HG02571 (cell line): ENCODE results near the gene FOXL3.
"Not testable (repeated sequence)": the region's sequence is repeated elsewhere in the genome, so short reads cannot be mapped to it uniquely, and the experiment has no call there.

Experiments used
- ATAC-seq: cut with Tn5 transposase; IDR thresholded peaks from one replicate; pipeline ENCODE4 v1.9.1; 2021; ENCODE audit warnings: mild to moderate bottlenecking, moderate library complexity; ENCODE audit not compliant: unreplicated experiment

The FOXL3 gene

DNA sequence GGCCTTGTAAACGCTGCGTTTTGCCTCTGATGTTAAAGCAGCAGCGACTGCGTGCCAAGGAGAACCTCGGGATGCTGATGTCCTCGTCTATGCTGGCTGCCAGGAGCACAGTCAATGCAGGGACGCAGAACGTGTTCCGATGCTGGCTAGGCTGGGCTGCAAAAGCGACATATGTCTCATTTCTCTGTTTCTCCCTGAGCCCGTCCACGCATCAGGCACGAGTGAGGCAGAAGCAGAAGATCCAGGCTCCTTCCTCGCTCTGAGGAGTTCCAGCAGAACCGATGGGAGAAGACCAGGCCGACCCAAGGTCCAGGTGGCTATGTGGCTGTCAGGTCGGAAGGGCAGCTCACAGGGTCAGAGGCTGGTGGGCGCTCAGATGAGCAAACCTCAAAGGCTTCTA, 3.7 kb upstream of the FOXL3 start:
- no peak for ATAC-seq

DNA sequence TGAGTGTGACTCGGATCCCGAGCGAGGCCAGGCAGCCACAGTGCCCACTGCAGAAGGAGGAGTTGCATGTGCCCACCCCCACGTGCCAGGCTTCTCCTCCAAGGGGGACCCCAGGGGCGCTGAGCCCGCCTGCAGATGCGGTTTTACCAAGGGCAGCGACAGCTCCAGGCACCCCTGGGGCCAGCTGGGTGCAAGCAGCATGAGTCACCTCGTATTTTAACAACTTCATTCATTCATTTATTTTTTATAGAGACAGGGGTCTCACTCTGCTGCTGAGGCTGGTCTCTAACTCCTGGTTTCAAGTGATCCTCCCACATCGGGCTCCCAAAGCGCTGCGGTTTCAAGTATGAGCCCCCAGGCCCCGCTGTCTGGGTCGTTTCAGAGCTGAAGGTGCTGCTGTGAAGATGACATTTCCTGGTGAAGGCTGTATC, 1.3 kb upstream of the FOXL3 start:
- no peak for ATAC-seq

DNA sequence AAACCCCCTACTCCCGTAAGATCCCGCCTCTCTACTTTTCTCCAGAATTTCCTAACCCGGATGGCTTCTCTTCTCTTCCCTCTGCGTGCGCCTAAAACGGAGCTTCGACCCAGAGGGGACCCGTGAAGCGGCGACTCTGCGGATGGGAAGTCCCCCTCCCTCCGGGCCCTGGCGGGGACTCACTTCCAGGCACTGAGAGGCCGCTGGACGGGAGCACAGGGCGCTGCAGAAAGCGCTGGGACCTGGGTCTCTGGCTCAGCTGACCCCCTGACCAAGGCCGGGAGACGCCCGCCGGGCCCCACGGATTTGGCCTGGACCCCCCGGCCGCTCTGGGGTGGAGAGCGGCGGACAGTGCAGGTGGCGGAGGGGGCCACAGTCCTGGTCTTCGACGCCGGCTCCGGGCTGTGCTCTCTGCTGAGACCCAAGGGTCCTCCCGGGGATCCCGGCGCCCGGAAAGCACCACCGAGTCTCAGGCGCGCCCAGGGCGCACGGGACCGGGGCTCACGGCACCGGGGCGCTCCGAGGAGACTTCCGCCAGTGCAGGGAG, 688 bp upstream of the FOXL3 start:
- ATAC-seq = no peak

DNA sequence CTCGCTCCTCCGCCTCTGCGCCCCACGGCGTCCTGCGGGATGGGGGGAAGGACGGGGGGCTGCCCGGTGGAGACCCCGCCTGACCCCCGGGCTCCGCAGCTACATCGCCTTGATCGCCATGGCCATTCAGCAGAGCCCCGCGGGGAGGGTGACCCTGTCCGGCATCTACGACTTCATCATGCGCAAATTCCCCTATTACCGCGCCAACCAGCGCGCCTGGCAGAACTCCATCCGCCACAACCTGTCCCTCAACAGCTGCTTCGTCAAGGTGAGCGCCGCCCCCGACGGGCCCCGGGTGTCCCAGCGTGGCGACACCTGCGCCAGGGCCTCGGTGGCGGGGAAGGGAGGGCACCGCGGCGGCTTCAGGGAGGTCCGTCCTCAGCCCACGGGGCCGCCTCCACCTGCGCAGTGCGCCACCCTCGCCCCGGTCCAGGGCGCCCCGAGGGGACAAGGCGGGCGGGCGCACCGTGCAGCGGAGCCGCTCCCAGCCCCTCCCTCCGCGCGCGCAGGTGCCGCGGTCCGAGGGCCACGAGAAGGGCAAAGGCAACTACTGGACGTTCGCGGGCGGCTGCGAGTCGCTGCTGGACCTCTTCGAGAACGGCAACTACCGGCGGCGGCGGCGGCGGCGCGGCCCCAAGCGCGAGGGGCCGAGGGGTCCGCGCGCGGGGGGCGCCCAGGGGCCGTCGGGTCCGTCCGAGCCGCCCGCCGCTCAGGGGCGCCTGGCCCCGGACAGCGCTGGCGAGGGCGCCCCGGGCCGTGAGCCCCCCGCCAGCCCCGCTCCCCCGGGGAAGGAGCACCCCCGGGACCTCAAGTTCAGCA, 793 bp downstream of the FOXL3 start:
- ATAC-seq = no peak

DNA sequence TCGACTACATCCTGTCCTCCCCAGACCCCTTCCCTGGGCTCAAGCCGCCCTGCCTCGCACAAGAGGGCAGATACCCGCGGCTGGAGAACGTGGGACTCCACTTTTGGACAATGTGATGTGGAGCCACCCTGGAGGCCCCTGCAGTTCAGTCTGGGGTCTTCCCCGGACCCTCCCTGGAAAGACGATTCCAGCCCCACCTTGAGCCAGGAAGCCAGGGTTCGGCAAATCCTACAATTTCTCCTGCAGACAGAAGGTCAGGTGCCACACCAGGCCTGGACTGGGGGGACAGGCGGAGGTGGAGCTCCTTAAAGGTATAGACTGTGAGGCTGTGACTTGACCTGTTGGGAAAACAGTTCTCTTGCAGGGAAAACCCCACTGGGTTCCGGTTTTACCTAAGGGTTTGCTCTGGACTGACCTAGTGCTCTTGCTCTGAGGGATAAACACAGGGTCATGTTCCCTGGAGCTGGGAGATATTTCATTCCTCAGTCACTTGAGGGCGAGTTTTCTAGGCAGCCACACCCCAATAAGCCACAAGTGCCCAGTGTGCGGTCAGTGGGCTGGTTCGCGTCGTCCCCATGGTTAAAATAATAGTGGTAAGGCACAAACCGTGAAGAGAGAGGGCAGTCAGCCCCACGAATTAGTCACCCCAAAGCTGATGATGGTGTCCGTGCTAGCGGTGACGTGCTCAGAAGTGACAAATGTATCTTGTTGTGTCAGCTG, 1.6 kb downstream of the FOXL3 start:
- ATAC-seq = no peak

DNA sequence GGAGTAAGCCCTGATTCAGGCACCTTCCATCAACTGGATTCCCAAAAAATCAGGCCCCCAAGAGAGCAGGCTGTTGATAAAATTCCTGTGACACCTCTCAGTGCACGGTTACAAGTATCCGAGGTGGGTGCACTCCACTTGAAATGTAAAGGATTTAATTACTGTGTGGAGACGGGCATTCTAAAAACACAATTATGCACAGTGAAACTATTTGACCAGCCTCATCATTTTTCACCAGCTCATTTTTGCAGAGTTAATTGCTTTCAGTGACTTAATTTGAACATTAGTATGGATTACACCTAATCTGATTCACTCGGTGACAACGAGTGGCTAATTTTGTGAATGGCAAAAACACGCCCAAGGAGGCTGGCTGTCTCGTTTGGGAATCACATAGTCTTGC, 2.3 kb downstream of the FOXL3 start:
- ATAC-seq = no peak

DNA sequence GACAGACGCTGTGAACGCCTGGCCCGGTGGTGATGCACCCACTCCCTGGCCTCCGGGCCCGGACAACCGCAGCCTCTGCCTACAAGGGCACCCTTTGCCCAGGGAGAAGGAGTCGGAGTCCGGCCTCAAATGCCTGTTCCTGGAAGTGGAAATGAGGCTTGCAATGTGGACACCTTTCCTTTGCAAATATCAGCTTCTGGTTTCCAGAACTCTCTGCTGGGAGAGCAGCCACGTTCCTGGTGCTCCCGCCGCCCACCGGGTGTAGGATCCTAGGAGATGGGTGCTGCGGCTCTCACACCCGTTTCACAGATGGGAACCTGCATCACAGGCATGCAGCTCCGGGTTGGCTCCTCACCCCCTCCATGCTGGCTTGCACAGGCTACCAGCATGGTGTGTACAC, 2.9 kb downstream of the FOXL3 start:
- no peak for ATAC-seq

DNA sequence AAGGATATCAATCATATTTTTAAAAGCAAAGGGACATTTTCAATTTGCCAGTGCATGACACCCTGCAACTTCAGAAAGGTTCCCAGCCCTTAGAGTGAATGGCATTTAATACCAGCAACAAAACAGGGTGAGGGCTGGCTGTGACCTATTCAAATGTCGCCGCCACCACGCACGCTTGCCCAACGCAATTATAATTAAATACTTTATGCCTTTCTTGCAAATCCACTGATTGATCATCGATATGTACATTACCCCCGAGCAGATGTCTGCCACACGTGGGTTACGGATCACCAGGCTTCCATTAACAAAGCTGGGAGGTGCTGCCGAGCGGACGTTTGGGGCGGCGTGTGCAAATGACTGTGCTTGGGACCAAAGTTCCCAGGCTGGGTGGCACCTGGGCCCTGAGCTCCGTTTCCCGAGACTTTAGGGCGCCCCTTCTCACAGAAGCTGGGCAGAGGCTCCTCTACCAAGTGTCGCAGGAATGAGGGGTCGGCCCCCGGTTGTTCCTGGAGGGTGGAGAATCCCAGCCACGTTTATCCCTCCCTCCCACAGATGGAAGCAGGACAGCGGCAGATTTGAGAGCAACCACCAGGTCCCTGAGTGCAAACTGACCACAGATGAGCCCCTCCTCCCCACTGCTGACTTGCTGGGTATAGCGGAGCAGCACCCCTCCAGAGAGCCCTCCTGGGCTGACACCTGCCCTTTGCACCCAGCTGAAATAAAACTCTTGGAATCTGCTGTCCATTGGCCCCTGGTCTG, 3.9 kb downstream of the FOXL3 start:
- ATAC-seq = no peak

DNA sequence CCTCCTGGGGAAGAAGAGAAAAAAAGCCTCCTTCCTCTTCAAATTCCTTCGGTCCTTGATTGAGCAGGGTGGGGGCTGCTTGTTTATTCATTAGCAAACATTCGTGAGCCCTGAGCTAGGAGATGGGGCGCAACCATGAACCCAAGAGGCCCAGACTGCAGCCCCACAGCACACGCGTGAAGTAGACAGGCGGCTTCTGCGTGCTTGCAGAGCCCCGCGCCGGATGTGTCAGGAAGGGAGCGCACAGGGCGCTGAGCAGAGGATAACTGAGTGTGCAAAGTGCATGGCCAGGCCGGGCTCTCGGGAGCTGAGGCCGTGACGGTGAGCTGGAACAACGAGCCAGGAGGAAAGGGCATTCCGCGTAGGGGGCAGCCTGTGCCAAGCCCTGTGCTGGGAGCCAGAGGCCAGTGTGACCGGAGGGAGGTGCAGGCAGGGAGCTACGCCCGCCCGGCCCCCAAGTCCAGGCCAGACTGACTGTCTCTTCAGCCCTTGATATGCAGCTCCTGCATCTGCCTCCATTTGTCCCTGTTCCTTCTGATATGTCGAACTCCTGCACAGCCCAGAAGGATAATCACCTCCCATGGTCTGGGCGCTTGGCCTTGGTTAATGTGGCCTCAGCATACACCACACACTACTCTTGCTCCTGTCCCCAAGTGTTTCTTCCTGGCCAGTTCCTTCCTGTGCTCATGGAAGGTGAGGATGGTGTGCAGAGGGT, 4.6 kb downstream of the FOXL3 start:
- no peak for ATAC-seq

DNA sequence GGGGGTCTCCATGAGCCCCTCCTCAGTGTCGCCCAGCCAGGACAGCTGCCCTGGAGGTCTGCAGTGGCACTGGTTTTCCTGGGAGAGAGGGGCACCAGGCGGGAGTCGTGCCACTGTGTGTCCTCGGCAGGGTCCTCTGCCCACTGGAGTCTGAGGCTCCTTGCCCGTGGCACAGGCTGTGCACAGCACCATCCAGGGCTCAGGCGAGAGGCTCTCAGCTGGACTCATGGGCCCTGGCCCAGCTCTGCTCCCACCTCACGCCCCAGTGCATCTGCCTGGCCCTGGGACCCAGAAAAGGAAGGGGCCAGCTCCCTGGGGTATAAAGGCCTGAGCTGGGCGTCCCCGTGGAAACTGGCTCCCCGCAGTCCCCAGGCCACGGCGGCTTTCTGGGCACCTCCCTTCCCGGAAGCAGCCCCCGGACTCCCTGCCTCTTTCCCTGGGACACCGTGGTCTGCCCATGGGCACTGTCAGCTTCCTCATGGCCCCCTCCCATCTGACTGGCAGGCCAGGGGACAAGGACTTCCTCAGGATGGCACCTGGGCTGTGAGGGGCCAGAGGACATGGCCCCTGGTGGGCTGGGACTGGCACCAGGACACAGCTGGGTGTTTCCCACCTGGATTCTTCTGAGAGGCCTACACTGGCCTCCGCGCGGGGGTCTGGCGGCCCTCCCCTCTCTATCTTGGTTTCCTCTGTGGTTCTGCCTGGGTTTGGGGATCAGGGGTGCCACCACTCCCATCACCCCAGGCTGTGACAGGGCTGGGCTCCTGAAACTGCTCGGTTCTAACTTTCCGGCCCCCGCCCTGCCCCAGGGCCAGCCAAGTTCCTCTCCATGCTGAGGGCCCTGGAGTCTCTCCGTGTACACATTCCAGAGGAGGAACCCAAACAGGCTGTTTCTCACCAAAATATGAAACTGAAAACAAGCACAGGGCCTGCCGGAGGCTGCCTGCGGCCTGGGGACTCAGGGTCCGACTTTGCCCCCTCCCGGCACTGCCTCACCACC, 5.5 kb downstream of the FOXL3 start:
- ATAC-seq = no peak

DNA sequence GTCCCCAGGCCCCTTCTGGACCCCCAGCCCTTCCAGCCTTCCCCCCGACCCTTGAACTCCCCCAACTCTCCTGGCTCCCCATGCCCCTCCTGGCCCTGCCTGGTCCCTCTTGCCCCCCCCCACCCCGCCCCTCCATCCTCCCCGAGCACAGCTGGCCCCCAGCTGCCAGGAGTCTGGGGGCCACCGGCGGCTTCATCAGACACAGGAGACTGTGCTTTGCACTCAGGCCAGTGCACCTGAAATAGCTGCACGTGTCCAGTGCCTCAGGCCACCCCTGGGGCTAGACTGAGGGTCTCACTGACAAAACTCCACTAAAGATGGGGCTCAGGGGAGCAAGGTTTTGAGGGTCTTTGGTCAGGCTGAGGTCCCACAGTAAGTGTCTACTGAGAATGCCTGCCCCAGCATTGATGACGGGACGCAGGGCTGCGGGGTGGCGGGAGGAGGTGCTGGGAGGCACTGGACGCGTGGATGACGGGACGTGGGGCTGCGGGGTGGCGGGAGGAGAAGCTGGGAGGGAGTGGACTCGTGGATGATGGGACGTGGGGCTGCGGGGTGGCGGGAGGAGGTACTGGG, 6.5 kb downstream of the FOXL3 start:
- no peak for ATAC-seq

DNA sequence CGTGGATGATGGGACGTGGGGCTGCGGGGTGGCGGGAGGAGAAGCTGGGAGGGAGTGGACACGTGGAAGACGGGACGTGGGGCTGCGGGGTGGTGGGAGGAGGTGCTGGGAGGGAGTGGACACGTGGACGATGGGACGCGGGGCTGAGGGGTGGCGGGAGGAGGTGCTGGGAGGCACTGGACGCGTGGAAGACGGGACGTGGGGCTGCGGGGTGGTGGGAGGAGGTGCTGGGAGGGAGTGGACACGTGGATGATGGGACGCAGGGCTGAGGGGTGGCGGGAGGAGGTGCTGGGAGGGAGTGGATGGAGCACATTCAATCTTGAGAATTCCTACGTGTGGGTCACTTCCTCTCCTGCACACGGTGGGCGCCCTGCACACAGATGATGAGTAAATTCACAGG, 7.2 kb downstream of the FOXL3 start:
- ATAC-seq = not testable (repeated sequence)

DNA sequence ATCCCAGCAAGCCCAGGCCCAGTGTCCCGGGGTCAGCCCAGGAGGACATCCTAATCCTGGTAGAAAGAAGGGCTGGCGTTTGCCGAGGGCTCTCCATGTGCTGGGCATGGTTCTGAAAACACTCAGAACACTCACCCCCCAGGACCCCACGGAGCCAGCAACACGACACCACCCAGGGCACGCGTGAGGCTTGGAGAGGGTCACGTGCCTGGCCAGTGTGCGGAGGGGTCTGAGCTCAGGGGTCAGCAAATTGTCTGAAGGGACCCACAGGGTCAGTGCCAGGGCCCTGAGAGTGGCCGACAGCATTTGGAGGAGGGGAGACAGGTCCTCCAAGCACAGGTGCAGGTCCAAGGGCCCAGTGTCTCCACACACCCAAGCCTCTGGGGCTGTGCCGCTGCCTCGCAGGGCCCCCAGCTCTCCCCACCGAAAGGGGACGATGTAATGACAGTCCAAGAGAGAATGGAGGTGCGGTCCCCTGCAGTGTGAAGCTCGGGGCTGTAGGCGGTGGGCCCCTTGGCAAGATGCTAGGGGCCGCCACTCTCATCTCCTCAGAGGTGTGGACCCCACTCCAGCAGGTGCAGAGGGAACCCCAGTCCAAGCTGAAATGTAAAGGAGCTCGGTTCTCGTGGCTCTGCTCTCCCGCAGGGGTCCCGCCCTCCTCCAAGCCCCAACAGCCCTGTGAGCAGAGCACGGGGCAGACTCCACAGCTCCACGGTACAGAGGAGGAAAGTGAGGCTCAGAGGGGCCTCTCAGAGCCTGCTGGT, 7.8 kb downstream of the FOXL3 start:
- no peak for ATAC-seq

DNA sequence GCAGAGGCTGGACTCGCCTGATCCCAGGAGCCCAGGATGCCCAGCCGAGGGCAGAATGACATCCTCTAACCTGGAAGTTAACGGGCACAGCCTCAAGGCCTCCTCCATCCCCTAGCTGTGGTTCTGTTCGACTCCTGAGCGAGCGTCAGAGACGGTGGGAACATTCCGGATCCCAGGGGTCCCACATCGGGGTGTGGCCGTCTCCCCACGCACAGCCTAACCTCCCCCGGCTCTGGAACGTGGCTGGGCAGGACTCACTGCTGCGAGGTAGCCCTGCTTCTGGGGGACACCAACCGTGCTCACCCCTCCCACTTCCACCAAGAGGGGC, 8.4 kb downstream of the FOXL3 start:
- ATAC-seq = no peak

DNA sequence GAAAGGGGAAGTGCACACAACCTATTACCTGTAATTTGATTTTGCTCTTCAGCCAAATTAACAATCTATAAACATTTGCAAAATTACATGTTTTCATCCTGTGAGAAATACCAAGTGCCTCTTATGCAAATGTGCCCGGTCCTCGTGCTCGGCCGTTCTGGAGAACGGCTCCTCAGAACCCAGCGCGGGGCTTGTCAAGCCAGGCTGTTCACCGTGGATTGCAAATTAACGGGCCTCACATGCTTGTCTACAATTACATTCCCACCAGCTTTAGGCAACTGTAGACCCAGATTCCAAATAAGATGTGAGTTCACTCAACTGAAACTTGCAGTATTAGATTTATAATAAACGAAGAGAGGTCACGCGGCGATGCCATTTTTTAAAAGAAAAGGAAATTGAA, 8.8 kb downstream of the FOXL3 start:
- ATAC-seq = no peak

DNA sequence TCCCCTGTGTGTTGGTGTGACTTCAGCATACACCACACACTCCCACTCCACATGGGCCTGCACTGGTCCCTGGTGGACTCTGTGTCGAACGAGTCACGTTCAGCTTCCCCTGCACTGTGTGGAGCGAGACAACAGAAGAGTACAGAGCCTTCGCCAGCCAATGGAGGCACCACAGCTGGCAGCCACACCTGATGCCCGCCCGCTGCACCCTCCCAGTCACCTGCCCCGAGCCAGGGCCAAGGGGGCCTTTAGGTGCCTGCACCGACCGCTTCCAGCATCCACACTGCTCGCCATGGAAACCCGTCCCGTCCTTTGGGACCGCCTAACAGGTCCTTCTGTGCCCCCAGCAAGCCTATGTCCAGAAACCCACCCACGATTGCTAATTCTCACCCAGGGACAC, 9.2 kb downstream of the FOXL3 start:
- no peak for ATAC-seq

DNA sequence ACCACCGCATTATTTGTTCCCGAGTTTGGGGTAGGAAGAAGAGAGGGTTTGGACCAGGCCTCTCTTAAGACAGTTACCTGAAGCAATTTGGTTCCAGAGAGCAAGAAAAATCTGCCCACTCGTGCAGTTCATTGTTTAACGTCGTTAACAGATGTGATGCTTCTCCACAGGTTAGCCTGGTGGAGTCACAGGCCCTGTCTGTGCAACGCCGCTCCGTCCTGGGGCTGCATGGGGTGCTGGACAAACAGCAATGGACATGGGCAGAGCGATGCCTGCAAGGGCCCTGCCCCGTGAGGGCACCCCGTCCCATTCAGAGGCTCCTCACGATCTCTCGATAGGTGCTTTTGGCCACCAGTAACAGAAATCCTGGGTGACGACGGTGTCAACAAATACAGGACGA, 9.7 kb downstream of the FOXL3 start:
- no peak for ATAC-seq

DNA sequence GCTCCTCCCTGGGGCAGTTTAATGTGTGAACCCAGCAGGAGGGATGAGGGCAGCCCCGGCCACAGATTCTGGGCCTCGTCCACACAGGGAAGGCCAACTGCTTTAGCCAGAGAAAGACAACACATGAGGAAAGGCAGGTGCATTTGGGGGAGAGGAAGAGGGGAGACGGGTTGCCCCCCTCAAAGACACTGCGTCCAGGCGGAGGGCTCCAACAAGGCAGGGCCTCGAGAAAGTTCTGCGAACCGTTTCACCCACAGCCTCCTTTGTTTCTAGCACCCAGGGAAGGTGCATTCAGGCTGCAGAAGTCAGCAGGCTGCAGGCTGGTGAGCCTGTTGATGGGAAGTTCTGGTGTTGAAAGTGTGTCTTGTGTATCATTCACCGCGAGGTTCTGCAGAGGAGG, 10.1 kb downstream of the FOXL3 start:
- no peak for ATAC-seq
